ENCODE measurements around the gene TCP11L2.
"Not testable (repeated sequence)": the region's sequence is repeated elsewhere in the genome, so short reads cannot be mapped to it uniquely, and the experiment has no call there.

TCP11L2 gene

GRCh38 chr12:106345746-106346145 is 43.2 kb downstream of the TCP11L2 start:
- no peak for DNase-seq

- DNase-seq, result no peak
These were observed 45.9 kb downstream of the TCP11L2 start for GRCh38 chr12:106348411-106348810.

- no peak for DNase-seq
These were observed 50.6 kb downstream of the TCP11L2 start for GRCh38 chr12:106353175-106353574.

- peak; percentile 88 for DNase-seq
These were observed 55.2 kb downstream of the TCP11L2 start, which contains the start of gene POLR3B for GRCh38 chr12:106357549-106358395. POLR3B (plus strand) TSS chr12:106357748; CDS start chr12:106357880, 132 bp downstream.

- DNase-seq, result no peak
These were observed 56.1 kb downstream of the TCP11L2 start for GRCh38 chr12:106358396-106359241.

- no peak for DNase-seq
These were observed 57.3 kb downstream of the TCP11L2 start for GRCh38 chr12:106359646-106360399.

- no peak for DNase-seq
These were observed 58.0 kb downstream of the TCP11L2 start for GRCh38 chr12:106360400-106360994.

- DNase-seq, result no peak
These were observed 60.4 kb downstream of the TCP11L2 start for GRCh38 chr12:106362971-106363370.

GRCh38 chr12:106364261-106364660 is 61.7 kb downstream of the TCP11L2 start:
- DNase-seq, result no peak

GRCh38 chr12:106369624-106370346 is 67.3 kb downstream of the TCP11L2 start:
- no peak for DNase-seq

- no peak for DNase-seq
These were observed 76.3 kb downstream of the TCP11L2 start for GRCh38 chr12:106378788-106379187.

- DNase-seq, result no peak
These were observed 78.4 kb downstream of the TCP11L2 start for GRCh38 chr12:106380954-106381353.

- DNase-seq, result not testable (repeated sequence)
These were observed 79.3 kb downstream of the TCP11L2 start for GRCh38 chr12:106381866-106382265.

GRCh38 chr12:106386813-106387535 is 84.4 kb downstream of the TCP11L2 start:
- DNase-seq, result no peak

GRCh38 chr12:106387848-106388377 is 85.4 kb downstream of the TCP11L2 start:
- no peak for DNase-seq

- DNase-seq, result no peak
These were observed 86.6 kb downstream of the TCP11L2 start for GRCh38 chr12:106389151-106389550.

GRCh38 chr12:106392759-106393158 is 90.2 kb downstream of the TCP11L2 start:
- no peak for DNase-seq
